Activated CD8-positive, alpha-beta T cell treated with anti-CD3 and anti-CD28 coated beads, Interleukin-2, amount 10 ng/mL, durations not matched to agents 7 days and 5 days (primary cell): ENCODE measurements around the gene ZKSCAN1. TPM values are rescaled to one million over a fixed set of nuclear protein-coding genes. Genes with fewer than 3 reads are reported as not detected.
"Not testable (repeated sequence)": the region's sequence is repeated elsewhere in the genome, so short reads cannot be mapped to it uniquely, and the experiment has no call there.

Experiments
- ATAC-seq: fragments of 150-1000 bp; cut with Tn5 transposase; one replicate; pipeline ENCODE4 v1.10.0; 2021; ENCODE audit warnings: moderate library complexity
- CTCF ChIA-PET: fragments of 350-600 bp; sonication (Branson Sonifier 250); formaldehyde crosslinking; loops from one replicate; lab custom pipeline; 2021; ENCODE audit warnings: antibody characterized with exemption; lab: Charles Lee
- POLR2A ChIA-PET: fragments of 350-600 bp; sonication (Branson Sonifier 250); formaldehyde crosslinking; loops from one replicate; lab custom pipeline; 2021; ENCODE audit warnings: antibody characterized with exemption; lab: Charles Lee
- DNase-seq: peaks from one replicate; pipeline ENCODE4 v3.0.0-alpha.2; 2020
- H3K27ac Mint-ChIP-seq: one replicate; pipeline ENCODE4 v1.8.0; 2021; ENCODE audit warnings: mild to moderate bottlenecking, mixed read lengths
- H3K27me3 Mint-ChIP-seq: one replicate; pipeline ENCODE4 v1.8.0; 2021; ENCODE audit warnings: low read depth, mixed read lengths
- H3K36me3 Mint-ChIP-seq: one replicate; pipeline ENCODE4 v1.8.0; 2021; ENCODE audit warnings: low read depth, mixed read lengths
- H3K4me1 Mint-ChIP-seq: one replicate; pipeline ENCODE4 v1.8.0; 2021; ENCODE audit warnings: low read depth, mixed read lengths
- H3K4me3 Mint-ChIP-seq: one replicate; pipeline ENCODE4 v1.8.0; 2021; ENCODE audit warnings: mild to moderate bottlenecking, mixed read lengths
- H3K9me3 Mint-ChIP-seq: one replicate; pipeline ENCODE4 v1.8.0; 2022; ENCODE audit warnings: mixed read lengths; ENCODE audit not compliant: insufficient read depth
- total RNA-seq, 2 experiments: library from RNA; stranded (reverse); gene quantifications; one replicate each; pipeline ENCODE4 v1.2.3, GENCODE V29; 2021

Gene ZKSCAN1
- total RNA-seq = 10 to 100 TPM; 50.4 to 54.5 TPM

- CTCF ChIA-PET = interaction anchor here (0.9 to 5.6 kb wide), 6 partner anchors 20 to 100 kb away, joined by 3 to 36 read pairs (median 4); partner anchors contain the start of gene TRIM4
- H3K27ac Mint-ChIP-seq = peak within 1 kb of the TSS; percentile 95
- no peaks in the 10 kb centered on the region for H3K9me3 Mint-ChIP-seq
- POLR2A ChIA-PET = interaction anchor here (0.5 to 3.1 kb wide), 26 partner anchors 9 to 689 kb away, joined by 3 to 19 read pairs (median 4); partner anchors contain the start of genes TRIM4, ZNF394, ZNF655 and ZSCAN21
- no peaks in the 10 kb centered on the region for H3K27me3 Mint-ChIP-seq
- H3K4me3 Mint-ChIP-seq = peak within 1 kb of the TSS; percentile 92
- H3K36me3 Mint-ChIP-seq = peaks cover 11% of the 10 kb centered on the region
- H3K4me1 Mint-ChIP-seq = peaks cover 50% of the 10 kb centered on the region
- peak; percentile 98 for ATAC-seq
- DNase-seq = peak; percentile 90
Measured at GRCh38 chr7:100015232-100016214, at the start of gene ZKSCAN1. Gene ZKSCAN1 (plus strand): TSS chr7:100015596. CDS start chr7:100023507, 7,911 bp downstream.

GRCh38 chr7:99969298-99969697 is 46.1 kb upstream of the ZKSCAN1 start:
- DNase-seq (no peak), ATAC-seq (no peak)
- Mint-ChIP-seq H3K9me3 (no peaks in the 10 kb centered on the region), H3K4me1 (peaks cover 4% of the 10 kb centered on the region), H3K36me3 (no peaks in the 10 kb centered on the region), H3K27me3 (peaks cover 9% of the 10 kb centered on the region), H3K4me3 (no peak overlapping the region), H3K27ac (no peak overlapping the region)
- ChIA-PET CTCF (interaction anchor here (0.6 to 2.8 kb wide), 2 partner anchors 10 to 58 kb away, joined by 4 to 10 read pairs; no protein-coding TSS in a partner anchor), POLR2A (no interaction called here)

- DNase-seq, H3K4me3 Mint-ChIP-seq, H3K4me1 Mint-ChIP-seq, POLR2A ChIA-PET, ATAC-seq, H3K36me3 Mint-ChIP-seq, H3K9me3 Mint-ChIP-seq, H3K27ac Mint-ChIP-seq, H3K27me3 Mint-ChIP-seq: not testable (repeated sequence)
- CTCF ChIA-PET = interaction anchor here (0.6 kb wide), 1 partner anchor 59 kb away, joined by 4 read pairs; no protein-coding TSS in a partner anchor
Measured at GRCh38 chr7:99969813-99970212, 45.6 kb upstream of the ZKSCAN1 start.

GRCh38 chr7:99971242-99971641 is 44.2 kb upstream of the ZKSCAN1 start:
- Mint-ChIP-seq H3K27me3 (peaks cover 12% of the 10 kb centered on the region), H3K9me3 (no peaks in the 10 kb centered on the region), H3K4me3 (no peak overlapping the region), H3K36me3 (no peaks in the 10 kb centered on the region), H3K27ac (no peak overlapping the region), H3K4me1 (peaks cover 6% of the 10 kb centered on the region)
- DNase-seq (no peak), ATAC-seq (no peak)
- ChIA-PET POLR2A (no interaction called here), CTCF (interaction anchor here (2.2 kb wide), 1 partner anchor 58 kb away, joined by 7 read pairs; no protein-coding TSS in a partner anchor)

- H3K9me3 Mint-ChIP-seq, H3K4me1 Mint-ChIP-seq, H3K27me3 Mint-ChIP-seq, ATAC-seq, H3K36me3 Mint-ChIP-seq, H3K27ac Mint-ChIP-seq, POLR2A ChIA-PET, DNase-seq, H3K4me3 Mint-ChIP-seq, CTCF ChIA-PET: not testable (repeated sequence)
Measured at GRCh38 chr7:99973817-99974216, 41.6 kb upstream of the ZKSCAN1 start.

- H3K9me3 Mint-ChIP-seq = no peaks in the 10 kb centered on the region
- CTCF ChIA-PET = no interaction called here
- H3K36me3 Mint-ChIP-seq = no peaks in the 10 kb centered on the region
- peaks cover 7% of the 10 kb centered on the region for H3K4me1 Mint-ChIP-seq
- H3K27me3 Mint-ChIP-seq = peaks cover 7% of the 10 kb centered on the region
- no peak overlapping the region for H3K4me3 Mint-ChIP-seq
- ATAC-seq (no peak), DNase-seq (no peak)
- H3K27ac Mint-ChIP-seq = no peak overlapping the region
- POLR2A ChIA-PET = no interaction called here
Measured at GRCh38 chr7:99974681-99975080, 40.7 kb upstream of the ZKSCAN1 start.

- DNase-seq = no peak
- CTCF ChIA-PET = interaction anchor here (0.6 to 7.9 kb wide), 3 partner anchors 59 to 1314 kb away, joined by 3 to 73 read pairs (median 4); partner anchors contain the start of gene TRIM4
- Mint-ChIP-seq H3K27me3 (peaks cover 3% of the 10 kb centered on the region), H3K36me3 (no peaks in the 10 kb centered on the region), H3K9me3 (no peaks in the 10 kb centered on the region), H3K27ac (no peak within 1 kb of the TSS), H3K4me1 (peaks cover 18% of the 10 kb centered on the region), H3K4me3 (no peak within 1 kb of the TSS)
- POLR2A ChIA-PET = no interaction called here
- no peak for ATAC-seq
Measured at GRCh38 chr7:99975782-99976521, 39.4 kb upstream of the ZKSCAN1 start, which contains the start of gene AZGP1. Gene AZGP1 (minus strand): TSS chr7:99976031. CDS start chr7:99976020, 11 bp downstream.

GRCh38 chr7:99976626-99977025 is 38.8 kb upstream of the ZKSCAN1 start:
- ATAC-seq (no peak), DNase-seq (no peak)
- H3K4me1 Mint-ChIP-seq = peaks cover 15% of the 10 kb centered on the region
- no peaks in the 10 kb centered on the region for H3K36me3 Mint-ChIP-seq
- CTCF ChIA-PET = interaction anchor here (0.9 to 7.9 kb wide), 2 partner anchors 59 to 153 kb away, joined by 4 to 73 read pairs; partner anchors contain the start of gene TRIM4
- POLR2A ChIA-PET = no interaction called here
- H3K27ac Mint-ChIP-seq = no peak overlapping the region
- peaks cover 3% of the 10 kb centered on the region for H3K27me3 Mint-ChIP-seq
- H3K9me3 Mint-ChIP-seq = no peaks in the 10 kb centered on the region
- H3K4me3 Mint-ChIP-seq = no peak overlapping the region

GRCh38 chr7:99979814-99980225 is 35.6 kb upstream of the ZKSCAN1 start:
- DNase-seq (peak; percentile 76), ATAC-seq (peak; percentile 78)
- H3K4me3 Mint-ChIP-seq, H3K9me3 Mint-ChIP-seq, H3K36me3 Mint-ChIP-seq, H3K27me3 Mint-ChIP-seq, H3K27ac Mint-ChIP-seq, POLR2A ChIA-PET: not testable (repeated sequence)
- H3K4me1 Mint-ChIP-seq = peaks cover 22% of the 10 kb centered on the region
- CTCF ChIA-PET = interaction anchor here (0.6 to 7.9 kb wide), 25 partner anchors 9 to 348 kb away, joined by 3 to 73 read pairs (median 4); partner anchors contain the start of genes GJC3 and TRIM4

GRCh38 chr7:99980448-99980872 is 34.9 kb upstream of the ZKSCAN1 start:
- POLR2A ChIA-PET, H3K27me3 Mint-ChIP-seq, DNase-seq, H3K27ac Mint-ChIP-seq, H3K9me3 Mint-ChIP-seq, H3K36me3 Mint-ChIP-seq, H3K4me3 Mint-ChIP-seq: not testable (repeated sequence)
- CTCF ChIA-PET = interaction anchor here (0.6 to 7.9 kb wide), 20 partner anchors 8 to 349 kb away, joined by 3 to 73 read pairs (median 4); partner anchors contain the start of genes GJC3 and TRIM4
- peak; percentile 46 for ATAC-seq
- H3K4me1 Mint-ChIP-seq = peaks cover 22% of the 10 kb centered on the region

- POLR2A ChIA-PET = interaction anchor here (0.5 to 0.7 kb wide), 2 partner anchors 53 to 62 kb away, joined by 4 to 6 read pairs; partner anchors contain the start of gene TRIM4
- not testable (repeated sequence) for H3K27ac Mint-ChIP-seq, DNase-seq
Measured at GRCh38 chr7:99981066-99981465, 34.3 kb upstream of the ZKSCAN1 start.

More at GRCh38 chr7:99981066-99981465, 34.3 kb upstream of the ZKSCAN1 start:
- H3K9me3 Mint-ChIP-seq, ATAC-seq, H3K36me3 Mint-ChIP-seq, H3K4me3 Mint-ChIP-seq, H3K27me3 Mint-ChIP-seq: not testable (repeated sequence)
- H3K4me1 Mint-ChIP-seq = peaks cover 19% of the 10 kb centered on the region
- CTCF ChIA-PET = interaction anchor here (7.9 kb wide), 1 partner anchor 64 kb away, joined by 73 read pairs; the partner anchor contains the start of gene TRIM4
